GM11168 (cell line): Measurements from ENCODE around the gene ITGA6.

Experiments used
- in situ Hi-C: fragments of 300-500 bp; cut with MboI; formaldehyde crosslinking; loops from one replicate; pipeline ENCODE4 v1.12.0; 2022; ENCODE audit warnings: low sequenced_read_pairs; ENCODE audit not compliant: unreplicated experiment

The ITGA6 gene

GRCh38 chr2:172427256-172427989 is at the start of gene ITGA6:
TSS of gene ITGA6 (plus strand) at chr2:172427586.
- in situ Hi-C loops = no loop called here

GRCh38 chr2:172380436-172381274 is 46.7 kb upstream of the ITGA6 start:
- in situ Hi-C loops = no loop called here

- in situ Hi-C loops = no loop called here
Observed at GRCh38 chr2:172381275-172382027, 45.9 kb upstream of the ITGA6 start.

GRCh38 chr2:172387361-172387760 is 40.0 kb upstream of the ITGA6 start:
- in situ Hi-C loops = no loop called here

GRCh38 chr2:172389685-172390339 is 37.6 kb upstream of the ITGA6 start:
- in situ Hi-C loops = no loop called here

- in situ Hi-C loops = no loop called here
Observed at GRCh38 chr2:172394002-172394401, 33.4 kb upstream of the ITGA6 start.

- in situ Hi-C loops = no loop called here
Observed at GRCh38 chr2:172395503-172395902, 31.9 kb upstream of the ITGA6 start.

- in situ Hi-C loops = no loop called here
Observed at GRCh38 chr2:172397148-172397834, 30.1 kb upstream of the ITGA6 start.

- in situ Hi-C loops = no loop called here
Observed at GRCh38 chr2:172398440-172398839, 28.9 kb upstream of the ITGA6 start.

GRCh38 chr2:172399765-172400164 is 27.6 kb upstream of the ITGA6 start:
- in situ Hi-C loops = no loop called here

- in situ Hi-C loops = no loop called here
Observed at GRCh38 chr2:172402198-172402597, 25.2 kb upstream of the ITGA6 start.

GRCh38 chr2:172403402-172403801 is 24.0 kb upstream of the ITGA6 start:
- in situ Hi-C loops = no loop called here

- in situ Hi-C loops = no loop called here
Observed at GRCh38 chr2:172403881-172404468, 23.4 kb upstream of the ITGA6 start.

- in situ Hi-C loops = no loop called here
Observed at GRCh38 chr2:172404824-172405223, 22.6 kb upstream of the ITGA6 start.

GRCh38 chr2:172405673-172406072 is 21.7 kb upstream of the ITGA6 start:
- in situ Hi-C loops = no loop called here

GRCh38 chr2:172408143-172408766 is 19.1 kb upstream of the ITGA6 start:
- in situ Hi-C loops = no loop called here

GRCh38 chr2:172409042-172409441 is 18.3 kb upstream of the ITGA6 start:
- in situ Hi-C loops = no loop called here

GRCh38 chr2:172412984-172413492 is 14.3 kb upstream of the ITGA6 start:
- in situ Hi-C loops = no loop called here
